GM21423 (cell line): ENCODE data around the gene CSRNP3.
"Not testable (repeated sequence)": the region's sequence is repeated elsewhere in the genome, so short reads cannot be mapped to it uniquely, and the experiment has no call there.

Source experiments
- ATAC-seq: cut with Tn5 transposase; IDR thresholded peaks from one replicate; pipeline ENCODE4 v1.9.1; 2021; ENCODE audit warnings: mild to moderate bottlenecking, moderate library complexity; ENCODE audit not compliant: unreplicated experiment

CSRNP3 gene

DNA sequence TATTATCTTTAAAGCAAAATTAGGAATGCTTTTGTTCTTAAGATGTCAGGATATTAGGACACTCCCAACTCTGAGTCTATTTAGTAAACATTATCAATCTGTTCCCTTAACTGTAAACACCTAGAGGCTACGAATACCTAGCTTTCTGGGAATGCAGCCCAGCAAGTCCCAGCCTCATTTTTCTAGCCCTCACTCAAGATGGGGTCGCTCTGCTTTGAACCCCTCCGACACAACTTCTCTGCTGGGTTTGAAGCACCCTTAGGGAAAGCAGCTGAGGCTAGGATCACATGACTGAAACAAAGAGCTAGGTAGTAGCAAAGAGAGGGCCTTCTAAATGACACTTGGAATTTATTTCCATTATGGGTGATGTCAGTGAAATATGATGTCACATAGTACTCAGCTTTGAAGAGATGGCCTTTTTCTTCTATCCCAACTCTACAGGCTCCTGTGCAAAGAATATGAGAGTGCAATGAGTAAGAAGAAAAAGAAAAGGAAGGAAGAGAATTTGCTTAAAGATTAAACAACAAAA is 114.7 kb downstream of the CSRNP3 start:
- no peak for ATAC-seq

DNA sequence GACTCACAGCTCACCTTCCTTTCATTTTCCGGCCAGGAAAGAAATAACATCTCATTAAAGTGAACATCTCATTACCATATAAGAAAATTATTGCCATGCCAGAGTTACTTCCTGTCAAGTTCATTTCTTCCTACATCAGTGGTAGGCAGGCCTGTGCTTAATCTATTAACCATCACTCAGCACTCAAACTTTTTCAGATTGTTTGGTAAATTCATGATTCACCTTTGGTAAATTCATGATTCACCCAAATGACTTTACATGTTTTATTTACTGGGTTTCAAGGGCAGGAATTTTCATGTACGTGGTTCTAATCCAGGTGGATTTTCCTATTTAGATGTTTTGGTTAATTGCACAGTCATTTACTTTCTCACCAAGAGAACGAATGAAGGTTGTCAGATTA is 116.5 kb downstream of the CSRNP3 start:
- ATAC-seq: no peak

- ATAC-seq: peak; percentile 86
Measured at GRCh38 chr2:165587335-165587938, 117.9 kb downstream of the CSRNP3 start.

- not testable (repeated sequence) for ATAC-seq
Measured at GRCh38 chr2:165590999-165591398, 121.5 kb downstream of the CSRNP3 start.

DNA sequence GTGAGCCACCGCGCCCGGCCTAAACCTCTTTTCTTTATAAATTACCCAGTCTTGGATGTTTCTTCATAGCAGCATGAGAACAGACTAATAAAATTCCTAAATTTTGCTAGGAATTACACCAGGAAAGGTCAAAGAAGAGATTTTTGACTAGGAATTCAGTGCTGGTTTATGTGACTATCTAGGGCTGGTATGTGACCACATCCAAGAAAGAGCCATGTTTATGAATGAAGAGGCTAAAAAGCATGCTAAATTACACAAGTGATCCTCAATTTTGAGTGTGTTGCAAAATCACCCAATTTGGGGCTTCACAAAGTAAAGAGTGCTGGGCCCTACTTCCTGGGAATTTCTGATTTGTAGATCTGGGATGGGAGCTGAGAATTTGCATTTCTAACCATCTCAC is 123.6 kb downstream of the CSRNP3 start:
- no peak for ATAC-seq

GRCh38 chr2:165594231-165594934 is 124.9 kb downstream of the CSRNP3 start:
- ATAC-seq: peak; percentile 42

- ATAC-seq: peak; percentile 98
Measured at GRCh38 chr2:165594935-165595255, 125.4 kb downstream of the CSRNP3 start.

GRCh38 chr2:165596788-165597187 is 127.3 kb downstream of the CSRNP3 start:
- no peak for ATAC-seq

DNA sequence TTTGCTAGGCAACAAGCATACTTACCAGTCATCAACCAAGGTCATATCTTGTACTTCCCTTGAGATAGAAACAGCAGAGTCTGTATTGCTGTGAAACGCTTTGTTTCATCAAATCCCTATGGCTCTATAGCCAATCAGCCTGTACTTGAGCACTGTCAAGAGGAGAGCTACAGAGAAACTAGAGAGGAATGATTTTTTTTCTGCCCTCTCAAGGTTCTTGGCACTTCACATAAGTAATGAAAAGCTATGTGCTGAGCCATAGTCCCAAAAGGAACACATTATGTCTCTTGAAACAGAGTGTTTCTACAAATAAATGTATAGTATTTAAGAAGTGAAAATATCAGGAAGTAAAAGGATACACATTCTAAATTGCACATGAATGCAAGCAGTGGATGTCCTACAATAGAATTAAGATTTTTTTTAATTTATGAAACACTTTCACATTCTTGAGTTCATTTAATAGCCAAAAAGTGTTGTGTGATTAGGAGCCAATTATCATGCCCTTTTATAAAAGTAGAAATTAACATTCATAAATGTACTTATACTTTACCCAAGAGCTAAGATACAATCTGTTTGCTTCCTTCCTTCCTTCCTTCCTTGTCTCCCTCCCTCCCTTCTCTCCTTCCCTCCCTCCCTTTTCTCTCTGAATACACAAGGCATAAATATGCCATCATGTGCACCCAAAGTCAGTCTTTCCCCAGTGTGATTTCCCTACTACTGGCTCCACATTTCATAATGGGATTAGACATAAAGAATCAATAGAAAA is 131.8 kb downstream of the CSRNP3 start:
- no peak for ATAC-seq

DNA sequence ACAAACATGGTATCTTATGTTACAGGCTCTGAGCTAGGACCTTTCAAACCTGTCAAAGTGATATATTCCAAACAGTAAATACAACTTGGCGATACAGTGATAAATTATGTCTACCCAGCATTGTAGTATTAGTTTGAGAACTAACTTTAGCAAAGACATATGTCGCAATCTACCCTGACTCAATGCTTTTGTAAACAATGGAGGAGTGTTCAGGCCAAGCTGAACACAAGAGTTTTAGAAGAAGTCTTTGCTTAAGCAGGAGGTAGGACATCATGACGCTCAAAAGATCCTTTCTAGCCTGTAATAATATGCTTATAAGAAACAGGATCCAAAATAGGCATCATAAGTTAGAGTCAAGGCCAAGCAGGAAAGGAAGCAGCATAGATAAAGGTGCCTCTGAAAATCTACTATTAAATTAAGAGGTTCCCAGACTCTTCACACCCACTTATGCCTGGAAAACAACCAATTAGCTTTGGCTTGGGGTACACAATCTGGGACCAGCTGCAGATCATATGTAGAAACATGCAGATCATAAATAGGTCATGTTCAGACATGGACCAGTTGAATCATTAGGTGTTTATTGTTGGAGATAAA is 132.5 kb downstream of the CSRNP3 start:
- no peak for ATAC-seq

- ATAC-seq: no peak
Measured at GRCh38 chr2:165609672-165610071, 140.2 kb downstream of the CSRNP3 start.

- ATAC-seq: no peak
Measured at GRCh38 chr2:165610591-165611029, 141.1 kb downstream of the CSRNP3 start.

GRCh38 chr2:165617741-165618481 is 148.4 kb downstream of the CSRNP3 start:
- ATAC-seq: no peak

GRCh38 chr2:165618806-165619205 is 149.3 kb downstream of the CSRNP3 start:
- no peak for ATAC-seq

DNA sequence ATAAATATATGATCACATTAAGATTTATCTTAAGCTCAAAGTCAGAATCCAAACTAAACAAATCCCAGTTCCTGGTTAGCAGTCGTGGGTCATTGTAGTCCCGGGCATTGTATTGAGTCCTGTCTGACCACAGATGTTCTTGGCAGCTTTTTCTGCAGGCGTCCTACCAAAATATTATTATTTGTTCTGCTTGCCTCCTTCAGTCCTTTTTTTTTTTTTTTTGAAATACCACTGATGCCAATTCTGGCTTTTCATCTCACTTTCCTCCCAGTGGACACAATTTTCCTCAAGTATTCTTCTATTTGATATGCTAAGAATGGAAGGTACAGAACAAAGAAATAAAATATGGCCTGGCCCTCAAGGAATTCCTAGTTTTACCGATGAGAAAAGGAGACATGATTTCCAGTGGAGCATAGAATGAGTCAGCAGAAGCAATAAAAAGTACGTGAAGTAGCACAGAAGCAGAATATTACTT is 151.6 kb downstream of the CSRNP3 start:
- no peak for ATAC-seq

- ATAC-seq: no peak
Measured at GRCh38 chr2:165623161-165623560, 153.7 kb downstream of the CSRNP3 start.

DNA sequence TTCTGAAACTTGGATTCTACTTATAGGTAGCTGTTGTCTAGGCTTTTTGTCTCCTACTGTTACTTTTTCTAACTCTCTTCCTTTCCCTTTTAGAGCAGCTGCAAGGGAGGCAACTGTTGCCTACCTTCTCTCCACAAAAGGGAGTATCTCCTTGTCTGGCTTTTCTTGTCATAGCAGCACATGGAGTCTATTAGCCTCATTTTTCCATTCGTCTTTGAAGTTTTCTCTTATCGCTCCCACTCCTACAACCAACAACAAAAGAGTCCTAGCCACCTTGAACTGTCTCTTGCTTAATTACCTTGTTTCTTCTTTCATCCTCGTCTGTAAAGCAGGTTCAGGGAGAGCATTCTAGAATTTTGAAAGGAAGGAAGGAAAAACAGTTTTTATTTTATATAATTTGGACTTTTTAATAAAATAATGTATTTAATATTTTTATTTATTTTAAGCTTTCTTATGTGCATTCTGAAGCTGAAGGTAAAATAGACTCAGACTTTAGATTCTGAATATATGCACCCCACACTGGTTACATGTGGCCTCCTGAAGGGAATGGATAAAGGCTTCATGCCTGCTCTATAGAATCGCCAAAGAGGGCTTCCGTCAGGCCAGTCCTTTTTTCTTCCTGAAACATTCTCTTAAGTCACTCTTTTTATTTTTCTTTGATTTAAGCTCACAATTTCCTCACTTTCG is 154.4 kb downstream of the CSRNP3 start:
- ATAC-seq: no peak

DNA sequence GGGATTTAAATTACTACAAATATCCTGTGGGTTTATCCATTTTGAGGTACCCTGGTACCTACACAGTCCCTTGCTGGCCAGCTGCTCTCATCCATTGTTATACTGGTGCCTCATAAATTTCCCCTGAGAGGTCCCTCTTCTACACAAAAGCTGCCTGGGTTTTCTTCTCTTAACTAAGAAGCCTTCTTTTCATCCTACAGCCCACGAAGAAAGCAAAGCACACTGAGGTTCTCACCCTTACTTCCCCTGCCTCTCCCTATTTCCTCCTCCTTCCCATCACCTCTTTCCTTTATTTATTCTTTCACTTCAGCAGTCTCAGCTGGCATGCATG is 154.9 kb downstream of the CSRNP3 start:
- no peak for ATAC-seq

DNA sequence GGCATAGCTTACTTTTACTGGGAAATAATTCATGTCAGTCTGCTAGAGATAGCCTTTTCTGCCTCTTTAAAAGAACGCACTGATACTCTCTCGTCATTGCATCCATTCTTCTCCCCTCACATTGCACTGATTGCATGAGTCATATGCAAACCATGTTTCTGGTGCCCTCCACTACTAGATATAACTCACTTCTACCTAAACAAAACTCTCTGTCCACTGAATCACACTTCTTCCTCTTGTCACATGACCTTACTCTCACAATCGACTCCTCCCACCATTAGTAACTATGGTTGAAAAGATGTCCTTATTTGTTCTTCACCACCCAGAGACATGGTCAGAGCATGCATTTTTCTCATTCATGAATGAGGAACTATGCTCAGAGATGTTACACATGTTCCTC is 158.0 kb downstream of the CSRNP3 start:
- ATAC-seq: no peak

DNA sequence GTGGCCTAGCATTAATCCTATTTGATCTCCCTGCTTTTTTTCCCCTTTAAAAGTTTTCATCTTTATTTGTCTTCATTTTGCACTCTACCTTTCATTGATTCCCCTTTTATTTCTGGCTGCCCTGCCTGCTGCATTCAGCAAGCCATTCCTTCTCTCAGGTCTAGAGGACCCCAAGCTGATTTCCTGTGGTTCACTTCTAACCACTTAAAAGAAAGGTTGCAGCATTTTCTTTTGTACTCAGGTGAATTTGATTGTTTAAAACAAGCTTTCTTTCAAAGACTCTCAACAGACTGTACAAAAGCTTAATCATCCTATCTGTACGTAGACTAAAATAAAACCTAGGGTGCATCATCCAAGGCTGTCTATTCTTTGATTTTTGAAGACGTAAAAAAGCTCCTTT is 160.3 kb downstream of the CSRNP3 start:
- no peak for ATAC-seq
